ENCODE measurements around the gene USP36.
"Not testable (repeated sequence)": the region's sequence is repeated elsewhere in the genome, so short reads cannot be mapped to it uniquely, and the experiment has no call there.

USP36 gene

GRCh38 chr17:78840780-78841611 is at the start of gene USP36:
Gene USP36, minus strand, starts transcription at chr17:78840814. Its CDS starts 4,451 bp downstream, at chr17:78836363.
- DNase-seq = peak; percentile 82

GRCh38 chr17:78890096-78890495 is 49.5 kb upstream of the USP36 start:
- DNase-seq = not testable (repeated sequence)

GRCh38 chr17:78889531-78889930 is 48.9 kb upstream of the USP36 start:
- no peak for DNase-seq

- DNase-seq = no peak
These were observed 48.4 kb upstream of the USP36 start for GRCh38 chr17:78888941-78889518.

GRCh38 chr17:78886954-78887353 is 46.3 kb upstream of the USP36 start:
- no peak for DNase-seq

- no peak for DNase-seq
These were observed 45.3 kb upstream of the USP36 start for GRCh38 chr17:78885956-78886355.

GRCh38 chr17:78884876-78885667 is 44.5 kb upstream of the USP36 start:
- DNase-seq = no peak

GRCh38 chr17:78884148-78884825 is 43.7 kb upstream of the USP36 start:
- no peak for DNase-seq

GRCh38 chr17:78883533-78884131 is 43.0 kb upstream of the USP36 start:
- peak; percentile 79 for DNase-seq

- DNase-seq = peak; percentile 71
These were observed 42.5 kb upstream of the USP36 start for GRCh38 chr17:78883089-78883532.

GRCh38 chr17:78882540-78883088 is 42.0 kb upstream of the USP36 start:
- DNase-seq = no peak

- no peak for DNase-seq
These were observed 39.1 kb upstream of the USP36 start for GRCh38 chr17:78879635-78880186.

- no peak for DNase-seq
These were observed 38.4 kb upstream of the USP36 start for GRCh38 chr17:78878871-78879527.

- DNase-seq = no peak
These were observed 37.6 kb upstream of the USP36 start for GRCh38 chr17:78878261-78878660.

- not testable (repeated sequence) for DNase-seq
These were observed 36.4 kb upstream of the USP36 start for GRCh38 chr17:78876954-78877517.

- no peak for DNase-seq
These were observed 35.5 kb upstream of the USP36 start for GRCh38 chr17:78876094-78876597.

GRCh38 chr17:78875363-78876093 is 34.9 kb upstream of the USP36 start:
- no peak for DNase-seq

GRCh38 chr17:78873519-78874340 is 33.1 kb upstream of the USP36 start:
- DNase-seq = no peak

GRCh38 chr17:78872486-78872885 is 31.9 kb upstream of the USP36 start:
- no peak for DNase-seq
